ENCODE data around the gene DDX20.

Gene DDX20

GRCh38 chr1:111732718-111733117 is 23.0 kb upstream of the DDX20 start:
- H3K4me3 ChIP-seq (ENCODE audit: low read depth, low read length): no peak overlapping the region
- no peak for DNase-seq (ENCODE audit: low read depth)
- TF ChIP-seq, protein P1, sequence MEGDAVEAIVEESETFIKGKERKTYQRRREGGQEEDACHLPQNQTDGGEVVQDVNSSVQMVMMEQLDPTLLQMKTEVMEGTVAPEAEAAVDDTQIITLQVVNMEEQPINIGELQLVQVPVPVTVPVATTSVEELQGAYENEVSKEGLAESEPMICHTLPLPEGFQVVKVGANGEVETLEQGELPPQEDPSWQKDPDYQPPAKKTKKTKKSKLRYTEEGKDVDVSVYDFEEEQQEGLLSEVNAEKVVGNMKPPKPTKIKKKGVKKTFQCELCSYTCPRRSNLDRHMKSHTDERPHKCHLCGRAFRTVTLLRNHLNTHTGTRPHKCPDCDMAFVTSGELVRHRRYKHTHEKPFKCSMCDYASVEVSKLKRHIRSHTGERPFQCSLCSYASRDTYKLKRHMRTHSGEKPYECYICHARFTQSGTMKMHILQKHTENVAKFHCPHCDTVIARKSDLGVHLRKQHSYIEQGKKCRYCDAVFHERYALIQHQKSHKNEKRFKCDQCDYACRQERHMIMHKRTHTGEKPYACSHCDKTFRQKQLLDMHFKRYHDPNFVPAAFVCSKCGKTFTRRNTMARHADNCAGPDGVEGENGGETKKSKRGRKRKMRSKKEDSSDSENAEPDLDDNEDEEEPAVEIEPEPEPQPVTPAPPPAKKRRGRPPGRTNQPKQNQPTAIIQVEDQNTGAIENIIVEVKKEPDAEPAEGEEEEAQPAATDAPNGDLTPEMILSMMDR (IDR thresholded peaks at IDR 0.05; ENCODE audit: insufficient read depth, low read depth, low read length, missing control alignments): no peak

- TF ChIP-seq, protein P1 (IDR thresholded peaks at IDR 0.05; ENCODE audit: insufficient read depth, low read depth, low read length, missing control alignments): no peak
- no peak for DNase-seq (ENCODE audit: low read depth)
- H3K4me3 ChIP-seq (ENCODE audit: low read depth, low read length): no peak overlapping the region
Measured at GRCh38 chr1:111733183-111733991, 22.3 kb upstream of the DDX20 start.

DNA sequence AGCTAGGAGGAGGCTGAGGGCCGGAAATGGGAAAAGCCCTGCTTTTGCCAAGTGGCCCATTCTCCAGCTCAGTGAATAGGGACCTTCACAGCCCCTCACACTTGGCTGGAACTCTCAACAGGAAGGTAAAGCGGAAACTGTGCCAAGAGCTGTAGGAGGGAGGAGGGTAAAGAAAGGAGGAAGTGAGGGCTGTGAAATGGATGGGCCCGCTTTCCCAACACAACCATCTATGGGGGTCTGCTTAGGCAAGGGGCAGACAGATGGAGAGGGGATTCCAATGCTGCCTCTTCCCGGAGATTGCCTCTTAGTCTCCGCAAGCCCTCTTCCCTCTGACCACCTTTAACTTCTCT is 21.7 kb upstream of the DDX20 start:
- no peak overlapping the region for H3K4me3 ChIP-seq (ENCODE audit: low read depth, low read length)
- TF ChIP-seq, protein P1 (IDR thresholded peaks at IDR 0.05; ENCODE audit: insufficient read depth, low read depth, low read length, missing control alignments): no peak
- DNase-seq (ENCODE audit: low read depth): no peak

DNA sequence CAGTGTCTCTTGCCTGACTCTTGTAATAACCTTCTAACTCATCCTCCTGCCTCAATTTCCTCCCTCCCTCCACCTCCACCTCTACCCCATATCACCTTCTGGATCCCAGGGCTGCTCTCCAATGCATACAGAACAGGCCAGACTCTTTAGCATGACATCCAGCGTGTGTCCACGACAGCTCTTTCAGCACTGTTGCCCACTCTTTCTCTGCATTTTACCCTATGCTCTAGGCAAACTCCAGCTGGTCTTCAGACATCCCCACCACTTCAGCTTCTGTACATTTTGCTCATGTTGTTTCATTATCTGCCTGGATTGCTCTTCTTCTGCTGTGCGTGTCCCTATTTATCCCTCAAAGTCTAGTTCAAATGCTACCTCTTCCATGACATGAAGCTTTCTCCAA is 21.3 kb upstream of the DDX20 start:
- TF ChIP-seq, protein P1 (IDR thresholded peaks at IDR 0.05; ENCODE audit: insufficient read depth, low read depth, low read length, missing control alignments): no peak
- no peak overlapping the region for H3K4me3 ChIP-seq (ENCODE audit: low read depth, low read length)
- DNase-seq (ENCODE audit: low read depth): no peak

- DNase-seq (ENCODE audit: low read depth): no peak
- H3K4me3 ChIP-seq (ENCODE audit: low read depth, low read length): no peak overlapping the region
- TF ChIP-seq, protein P1 (IDR thresholded peaks at IDR 0.05; ENCODE audit: insufficient read depth, low read depth, low read length, missing control alignments): no peak
Measured at GRCh38 chr1:111734856-111735255, 20.8 kb upstream of the DDX20 start.

- TF ChIP-seq, protein P1 (IDR thresholded peaks at IDR 0.05; ENCODE audit: insufficient read depth, low read depth, low read length, missing control alignments): no peak
- H3K4me3 ChIP-seq (ENCODE audit: low read depth, low read length): no peak overlapping the region
- no peak for DNase-seq (ENCODE audit: low read depth)
Measured at GRCh38 chr1:111735321-111735720, 20.4 kb upstream of the DDX20 start.

All from GM12865 (cell line).